Ammon's horn (tissue), 1 donor: ENCODE measurements around the gene IL2RA.
"Not testable (repeated sequence)": the region's sequence is repeated elsewhere in the genome, so short reads cannot be mapped to it uniquely, and the experiment has no call there.

Experiments
- DNase-seq: peaks from one replicate; pipeline ENCODE4 v3.0.0-alpha.2; 2016; ENCODE audit warnings: low spot score

Gene IL2RA

DNA sequence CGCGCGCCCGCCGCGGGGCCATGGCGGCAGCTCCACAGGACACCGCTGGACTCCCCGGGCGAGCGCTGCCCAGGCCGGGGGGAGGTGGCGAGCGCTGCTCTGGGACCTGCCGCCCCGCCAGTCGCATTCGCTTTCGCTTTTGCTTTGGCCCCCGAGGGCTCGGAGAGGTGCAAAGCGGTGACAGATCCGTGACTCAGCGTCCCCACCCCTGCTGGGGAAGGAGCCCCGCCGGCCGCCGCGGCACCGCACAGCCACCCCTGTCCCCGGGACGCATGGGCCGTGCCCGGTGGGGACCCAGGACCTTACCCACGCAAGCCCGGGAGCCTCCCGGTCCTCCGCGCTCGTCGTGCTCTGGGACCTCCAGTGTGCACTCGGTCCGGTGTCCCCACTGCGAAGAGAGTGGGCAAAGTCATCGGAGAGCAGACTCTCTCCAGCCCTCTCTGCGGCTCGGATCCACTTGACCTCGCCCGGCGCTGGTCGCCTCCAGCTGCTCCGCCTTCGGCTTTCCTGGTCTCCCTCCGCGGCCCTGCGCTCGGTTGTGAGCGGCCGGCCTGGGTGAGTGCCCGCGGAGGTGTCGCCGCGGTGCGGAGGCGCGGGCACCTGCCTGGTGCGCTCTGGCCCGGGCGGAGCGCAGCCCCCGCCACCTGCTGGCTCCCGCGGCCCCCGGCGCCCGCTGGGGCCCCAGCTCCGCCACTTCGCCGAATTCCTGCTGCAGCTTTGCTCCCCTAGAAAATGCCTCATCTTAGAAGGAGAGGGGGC lies 84.5 kb downstream of the IL2RA start, which contains the start of gene IL15RA:
IL15RA (minus strand) TSS at position 73 of the 759 bp plus-strand sequence; CDS start at position 22, 51 bp downstream.
- DNase-seq: peak; percentile 36

DNA sequence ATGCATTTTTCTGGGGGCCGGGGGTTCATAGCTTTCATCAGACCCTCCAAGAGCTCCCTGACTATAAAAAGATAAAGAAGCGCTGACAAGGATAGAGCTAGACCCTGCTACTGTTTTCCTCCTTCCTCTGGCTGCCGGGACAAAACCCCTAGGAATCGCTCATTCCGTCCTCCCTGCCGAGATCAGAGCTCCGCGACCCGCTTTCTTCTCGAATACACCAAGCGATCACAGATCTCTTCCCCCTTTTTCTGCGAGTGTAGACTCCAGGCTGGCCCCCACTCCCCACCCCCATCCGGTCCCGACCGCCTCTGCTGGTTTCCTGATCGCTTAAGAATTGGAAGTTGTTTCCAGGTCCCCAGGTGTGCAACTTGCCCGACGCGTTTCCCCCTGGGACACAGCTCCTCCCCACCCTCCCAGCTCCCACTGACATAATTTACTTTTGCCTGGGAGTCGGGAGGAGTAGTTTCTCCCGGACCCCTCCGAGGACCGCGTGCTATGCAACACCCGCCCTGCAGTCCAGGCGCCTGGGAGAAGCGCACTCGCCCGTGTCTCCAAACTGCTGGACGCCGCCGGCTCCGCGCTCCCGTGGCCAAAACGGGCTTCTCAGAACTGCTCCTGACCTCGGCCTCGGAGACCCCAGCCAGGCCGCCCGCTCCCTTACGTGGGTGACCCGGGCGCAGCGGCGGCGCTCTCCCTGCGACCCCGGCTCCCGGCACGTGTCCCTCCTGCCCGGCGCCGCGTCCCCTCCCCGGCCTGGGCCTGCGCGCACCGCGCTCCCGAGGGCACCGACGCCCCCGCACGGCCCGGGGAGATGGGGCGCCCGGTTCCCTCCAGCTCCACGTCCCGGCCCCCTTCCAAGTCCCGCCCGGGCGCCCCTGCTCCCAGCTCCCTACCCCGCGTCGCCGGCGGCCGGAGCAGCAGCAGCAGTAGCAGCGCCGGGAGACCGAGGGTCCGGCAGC lies 85.4 kb downstream of the IL2RA start:
- DNase-seq: no peak

DNA sequence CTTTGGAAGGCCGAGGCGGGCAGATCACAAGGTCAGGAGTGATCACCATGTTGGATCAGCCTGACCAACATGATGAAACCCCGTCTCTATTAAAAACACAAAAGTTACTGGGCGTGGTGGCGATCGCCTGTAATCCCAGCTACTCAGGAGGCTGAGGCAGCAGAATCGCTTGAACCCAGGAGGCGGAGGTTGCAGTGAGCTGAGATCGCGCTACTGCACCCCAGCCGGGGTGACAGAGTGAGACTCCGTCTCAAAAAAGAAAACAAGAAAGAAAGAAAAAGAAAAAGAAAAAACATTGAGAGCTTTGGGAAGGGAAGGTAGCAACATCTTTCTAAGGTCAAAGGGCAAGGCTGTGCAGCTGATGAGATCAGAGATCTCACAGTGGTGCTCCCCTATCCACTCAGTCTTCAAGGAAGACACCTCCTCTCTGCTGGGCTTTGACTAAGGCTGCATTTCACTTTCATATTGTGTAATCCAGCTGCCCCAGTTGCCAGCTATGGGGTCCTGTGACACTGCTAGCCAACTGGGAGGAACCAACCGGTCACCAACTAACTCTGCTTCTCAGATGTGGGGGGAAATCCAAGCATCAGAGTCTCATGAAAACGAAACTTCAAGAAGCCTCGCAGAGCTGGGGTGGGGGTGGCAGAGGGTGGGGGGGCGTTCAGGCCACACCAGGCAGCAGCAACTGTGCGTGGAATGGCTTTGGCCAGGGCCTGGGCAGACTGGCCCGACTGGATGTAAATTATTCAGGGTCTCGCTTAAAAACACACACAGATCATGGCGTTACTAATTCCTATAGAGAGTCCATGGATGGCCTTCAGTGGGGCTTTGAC lies 86.3 kb downstream of the IL2RA start:
- peak; percentile 62 for DNase-seq

DNA sequence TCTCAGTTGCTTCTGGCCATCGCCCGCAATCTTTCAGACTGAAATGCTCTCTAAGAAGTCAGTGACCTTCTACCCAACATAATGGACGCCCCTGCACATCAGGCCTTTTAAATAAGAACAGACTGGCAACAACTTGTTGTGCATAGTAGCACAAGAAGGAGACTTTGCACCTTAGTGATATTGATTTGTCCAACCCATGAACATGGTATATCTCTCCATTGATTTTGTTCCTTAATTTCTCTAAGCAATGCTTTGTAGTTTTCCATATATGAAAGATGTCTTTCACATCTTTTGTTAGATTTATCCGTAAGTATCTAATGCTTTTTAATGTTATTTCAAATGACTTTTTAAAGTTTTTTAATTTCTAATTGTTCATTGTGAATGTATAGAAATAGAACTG lies 89.1 kb downstream of the IL2RA start:
- DNase-seq: no peak

DNA sequence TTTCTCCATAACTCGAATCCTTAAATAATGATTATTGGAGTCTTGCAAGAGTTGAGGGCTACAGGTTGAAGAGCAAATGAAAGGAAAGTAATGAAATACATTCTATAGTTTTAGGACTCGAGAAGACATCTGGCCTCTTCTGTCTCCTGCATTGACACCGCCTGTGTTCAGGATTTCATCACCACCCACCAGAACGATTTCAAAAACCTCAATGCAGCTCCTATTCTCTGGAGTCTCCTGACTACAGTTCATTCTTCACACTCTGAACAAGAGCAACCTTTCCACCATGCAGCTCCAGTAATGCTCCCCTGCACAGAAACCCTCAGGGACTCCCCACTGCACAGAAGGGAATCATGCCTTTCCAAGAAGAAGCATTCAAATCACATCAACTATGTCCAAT lies 90.3 kb downstream of the IL2RA start:
- no peak for DNase-seq

DNA sequence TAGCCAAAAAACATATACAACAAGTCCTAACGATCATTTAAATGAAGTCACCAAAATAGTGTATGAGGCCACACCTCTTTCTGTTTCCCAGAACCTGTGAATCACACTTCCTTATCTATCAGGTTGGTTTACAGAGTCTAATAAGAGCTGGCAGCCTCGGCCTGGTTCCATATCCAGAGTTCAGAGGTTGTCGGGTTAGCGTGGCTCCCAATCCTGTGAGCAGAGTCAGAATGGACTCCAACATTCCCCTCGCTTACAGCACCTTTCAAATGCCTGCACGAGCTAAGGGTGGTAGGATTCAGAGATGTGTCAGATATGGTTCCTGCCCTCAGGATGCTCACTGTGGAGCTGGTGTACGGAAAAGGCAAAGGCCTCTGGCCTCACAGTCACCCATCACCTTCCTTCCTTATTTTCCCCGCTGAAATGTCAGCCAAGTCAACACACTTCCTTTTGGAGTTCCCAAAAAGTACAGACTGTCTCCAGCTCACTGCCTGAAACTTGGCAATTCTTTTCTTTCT lies 90.8 kb downstream of the IL2RA start:
- no peak for DNase-seq

DNA sequence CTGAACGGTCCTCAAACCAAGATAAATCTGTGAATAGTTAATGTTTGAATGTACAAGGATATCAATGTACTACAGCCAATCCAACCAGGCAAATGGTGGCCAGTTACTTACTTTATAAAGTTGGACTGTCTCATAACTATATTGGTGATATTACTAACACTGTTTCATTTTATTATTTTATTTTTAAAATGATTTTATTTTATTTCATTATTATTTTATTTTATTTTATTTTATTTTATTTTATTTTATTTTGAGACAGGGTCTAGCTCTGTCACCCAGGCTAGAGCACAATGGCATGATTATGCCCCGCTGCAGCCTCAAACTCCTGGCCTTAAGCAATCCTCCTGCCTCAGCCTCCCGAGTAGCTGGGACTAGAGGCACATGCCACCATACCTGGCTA lies 91.6 kb downstream of the IL2RA start:
- no peak for DNase-seq

DNA sequence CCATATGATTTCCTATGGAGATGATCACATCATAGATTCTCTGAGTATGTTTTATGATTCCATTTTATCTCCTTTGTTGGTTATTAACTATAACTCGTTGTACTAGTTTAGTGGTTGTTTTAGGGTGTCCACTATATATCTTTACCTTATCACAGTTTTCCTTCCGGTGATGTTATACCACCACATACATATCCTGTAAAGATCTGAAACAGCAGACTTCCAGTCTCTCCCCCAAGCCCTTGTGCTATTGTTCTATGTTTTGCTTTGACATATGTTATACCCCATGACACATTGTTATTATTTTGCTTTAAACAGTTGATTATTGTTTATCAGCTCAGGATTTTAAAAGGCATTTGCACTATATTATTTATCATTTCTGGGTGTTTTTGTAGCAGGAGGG lies 92.1 kb downstream of the IL2RA start:
- no peak for DNase-seq

DNA sequence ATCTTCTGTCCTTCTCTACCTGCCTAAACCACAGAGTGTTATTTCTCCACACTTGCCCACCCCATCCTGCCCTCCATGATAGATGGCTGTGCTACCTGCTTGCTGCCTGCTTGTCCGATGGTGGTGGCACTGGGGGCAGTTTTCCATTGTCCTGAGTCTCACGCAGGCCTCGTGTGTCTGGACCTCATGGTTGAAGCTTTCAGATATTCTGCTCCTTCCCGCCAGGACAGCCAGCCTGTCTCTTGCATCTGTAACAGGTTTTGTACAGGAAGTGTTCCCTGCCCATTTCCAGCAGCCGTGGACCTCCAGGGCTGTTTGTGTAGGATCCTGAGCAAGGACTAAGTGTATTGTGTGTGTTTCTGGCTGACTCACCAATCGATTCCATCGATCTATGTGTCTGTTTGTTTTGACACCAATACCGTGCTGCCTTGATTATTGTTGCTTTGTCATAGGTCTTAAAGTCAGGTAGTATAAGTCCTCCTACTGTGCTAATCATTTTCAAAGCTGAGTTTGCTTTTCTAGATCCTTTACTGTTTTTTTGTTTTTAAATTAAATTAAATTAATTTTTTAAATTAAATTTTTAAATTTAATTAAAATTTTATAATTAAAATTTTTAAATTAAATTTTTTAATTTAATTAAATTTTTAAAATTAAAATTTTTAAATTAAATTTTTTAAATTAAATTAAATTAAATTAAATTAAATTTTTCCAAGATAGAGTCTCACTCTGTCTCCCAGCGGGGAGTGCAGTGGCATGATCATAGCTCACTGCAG lies 93.3 kb downstream of the IL2RA start:
- DNase-seq: no peak

DNA sequence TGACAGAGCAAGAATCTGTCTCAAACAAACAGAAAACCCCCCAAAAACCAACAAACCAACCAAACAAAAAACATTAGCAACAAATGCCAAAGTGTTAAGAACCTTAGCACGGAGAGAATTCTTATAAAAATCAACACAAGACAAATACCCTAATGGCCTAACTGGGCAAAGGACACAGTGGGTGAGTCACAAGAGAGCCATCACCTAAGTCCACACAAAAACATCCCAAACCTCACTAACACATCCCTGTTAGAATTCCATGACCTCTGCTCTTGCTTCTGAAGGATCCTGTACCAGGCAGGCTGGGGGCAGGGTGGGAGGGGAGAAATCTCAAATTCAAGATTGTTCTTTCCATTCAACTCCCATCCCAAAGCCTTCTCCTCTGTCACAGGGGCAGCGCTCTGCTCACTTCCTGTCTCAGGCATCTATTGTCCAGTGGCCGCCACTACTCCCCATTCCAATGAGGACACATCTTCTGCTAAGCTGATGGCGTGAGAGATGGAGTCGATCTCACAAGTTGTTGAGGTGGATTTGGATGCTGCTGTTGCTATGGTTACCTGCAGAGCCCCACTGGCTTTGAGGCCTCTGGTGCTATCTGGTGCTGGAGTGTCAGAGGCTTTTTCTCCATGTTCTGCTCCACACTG lies 94.0 kb downstream of the IL2RA start:
- DNase-seq: no peak

DNA sequence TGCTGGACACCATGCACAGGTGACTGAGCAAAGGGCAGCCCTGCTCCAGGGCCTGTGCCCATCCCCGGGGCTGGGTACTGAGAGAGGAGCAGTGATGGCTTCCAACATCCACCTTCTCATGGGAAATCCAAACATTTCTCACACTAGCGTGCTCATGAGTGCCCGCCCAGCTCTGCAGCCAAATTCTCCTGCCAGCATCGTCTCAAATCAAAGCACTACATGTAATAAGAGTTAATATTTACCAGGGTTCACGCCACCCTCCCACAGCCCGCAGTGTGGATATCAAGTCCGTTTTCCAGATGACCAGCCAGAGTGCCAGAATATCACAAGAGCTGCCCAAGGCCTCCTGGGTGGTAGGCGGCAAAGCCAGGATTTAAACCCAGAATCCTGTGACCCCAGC lies 96.9 kb downstream of the IL2RA start:
- DNase-seq: no peak

DNA sequence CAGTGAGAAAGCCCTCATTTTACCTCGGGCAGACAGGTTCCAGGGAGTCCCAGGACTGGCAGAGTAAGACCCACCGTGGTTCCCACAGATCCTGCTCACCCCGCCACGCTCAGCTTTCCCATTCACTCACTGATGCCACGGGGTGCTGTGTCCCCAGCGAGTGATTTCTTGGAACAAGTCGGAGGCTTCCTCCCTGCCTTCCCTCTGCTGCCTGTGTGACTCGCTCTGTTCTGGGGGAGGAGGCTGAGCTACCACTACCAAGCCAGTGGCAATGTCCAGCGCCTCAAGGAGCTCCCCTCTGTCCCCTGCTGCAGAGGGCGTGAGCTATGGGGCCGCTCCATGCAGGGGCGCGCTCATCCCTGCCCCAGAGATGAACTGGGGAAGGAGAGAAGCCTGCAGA lies 97.4 kb downstream of the IL2RA start:
- DNase-seq: no peak

DNA sequence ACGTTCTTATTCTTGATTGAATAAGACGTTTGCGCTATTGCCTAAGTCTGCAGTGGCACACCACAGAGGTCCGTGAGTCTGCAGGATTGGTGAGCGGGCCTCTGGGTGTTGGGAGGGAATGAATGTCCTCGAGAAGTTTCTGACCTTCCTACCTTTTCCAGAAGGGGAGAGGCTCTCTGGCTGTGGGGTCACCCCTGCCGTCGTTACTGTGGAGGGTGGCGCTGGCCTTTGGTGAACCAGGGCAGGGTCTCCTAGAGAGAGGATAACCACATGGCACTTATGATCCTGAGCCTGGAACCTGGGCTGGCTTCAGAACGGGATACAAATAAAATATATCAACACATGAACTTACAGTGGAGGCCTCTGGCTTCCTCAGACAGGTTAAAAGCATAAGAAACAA lies 98.6 kb downstream of the IL2RA start:
- no peak for DNase-seq

DNA sequence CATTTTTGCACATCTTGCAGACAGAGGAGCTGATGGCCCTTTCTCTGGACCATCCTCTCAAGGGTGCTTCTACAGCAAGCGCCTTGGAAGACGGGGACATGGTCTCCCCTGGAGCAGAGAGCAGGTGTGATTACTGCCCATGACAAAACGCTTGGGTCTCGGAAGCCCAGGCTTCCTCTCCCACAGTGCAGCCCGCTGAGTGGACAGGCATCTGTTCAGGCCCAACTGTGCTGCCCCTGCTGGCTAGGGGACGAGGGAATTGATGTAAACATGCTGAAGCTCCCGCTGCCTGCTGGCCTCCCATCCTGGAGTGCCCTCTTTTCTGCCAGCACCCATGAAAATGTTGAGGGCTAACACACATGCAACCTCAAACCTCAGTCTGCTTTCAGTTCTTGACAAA lies 99.1 kb downstream of the IL2RA start:
- DNase-seq: no peak

DNA sequence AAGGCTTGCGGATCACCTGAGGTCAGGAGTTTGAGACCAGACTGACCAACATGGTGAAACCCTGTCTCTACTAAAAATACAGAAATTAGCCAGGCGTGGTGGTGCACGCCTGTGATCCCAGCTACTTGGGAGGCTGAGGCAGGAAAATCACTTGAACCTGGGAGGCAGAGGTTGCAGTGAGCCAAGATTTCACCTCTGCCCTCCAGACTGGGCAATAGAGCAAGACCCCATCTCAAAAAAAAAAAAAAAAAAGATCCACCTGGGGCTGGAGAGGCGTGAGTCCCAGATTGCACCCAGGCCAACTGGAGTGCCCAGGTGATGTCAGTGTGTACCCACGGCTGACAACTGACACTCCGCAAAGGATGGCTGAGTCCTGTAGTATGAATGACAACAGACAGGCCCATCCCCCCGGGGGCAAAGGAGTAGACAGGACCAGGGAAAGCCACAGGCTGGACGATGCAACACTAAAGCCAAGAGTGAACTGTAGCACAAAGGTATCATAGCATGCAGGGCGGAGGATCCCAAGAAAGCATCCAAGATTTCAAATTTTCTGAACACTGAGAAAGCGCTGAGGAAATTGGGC lies 99.7 kb downstream of the IL2RA start:
- not testable (repeated sequence) for DNase-seq

DNA sequence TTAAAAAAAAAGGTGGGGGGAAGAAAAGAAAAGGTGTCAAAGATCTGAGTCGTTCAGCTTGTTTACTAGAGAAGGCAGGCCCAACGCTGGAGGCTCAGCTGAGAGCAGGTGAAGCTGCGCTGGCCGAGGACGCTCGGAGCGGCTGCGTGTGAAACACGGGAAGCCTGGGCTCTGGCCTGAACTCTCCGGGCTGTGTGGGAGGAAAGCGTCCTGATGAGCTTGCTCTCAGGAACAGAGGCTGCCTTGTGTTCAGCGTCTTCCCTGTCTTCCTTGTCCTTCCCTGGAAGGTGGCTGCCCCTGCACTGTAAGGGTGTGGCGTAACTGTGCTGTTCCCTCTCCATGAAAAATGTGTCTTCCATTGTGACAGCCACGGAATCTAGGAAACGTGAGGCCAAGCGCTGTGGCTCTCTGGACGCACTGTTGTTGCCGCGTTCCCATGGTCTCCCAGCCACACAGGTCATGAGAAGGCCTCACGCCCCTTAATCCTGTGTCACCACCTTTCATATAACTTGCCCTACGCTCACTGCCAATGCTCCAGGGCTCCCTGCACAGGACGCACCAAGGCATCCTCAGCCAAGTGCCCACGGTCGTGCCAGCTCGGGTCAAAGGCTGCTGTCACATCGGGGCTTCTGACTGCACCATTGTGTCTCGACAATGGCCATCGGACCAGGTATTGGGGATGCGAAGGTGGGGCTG lies 100.6 kb downstream of the IL2RA start:
- DNase-seq: no peak

DNA sequence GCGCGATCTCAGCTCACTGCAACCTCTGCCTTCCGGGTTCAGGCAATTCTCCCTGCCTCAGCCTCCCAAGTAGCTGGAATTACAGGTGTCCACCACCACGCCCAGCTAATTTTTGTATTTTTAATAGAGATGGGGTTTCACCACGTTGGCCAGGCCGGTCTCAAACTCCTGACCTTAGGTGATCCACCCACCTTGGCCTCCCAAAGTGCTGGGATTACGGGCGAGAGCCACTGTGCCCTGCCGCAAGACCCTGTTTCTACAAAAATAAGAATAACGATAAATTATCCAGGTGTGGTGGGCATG lies 101.2 kb downstream of the IL2RA start:
- not testable (repeated sequence) for DNase-seq
